ENCODE measurements around the gene SZRD1. TPM values are rescaled to one million over a fixed set of nuclear protein-coding genes. Genes with fewer than 3 reads are reported as not detected.

SZRD1 gene
- total RNA-seq, 1 experiment from 2014 or later: 175 TPM

GRCh38 chr1:16385659-16386453 is 18.8 kb downstream of the SZRD1 start:
- Histone ChIP-seq H3K36me3 (ENCODE audit: control insufficient read depth, insufficient read depth, low read length) (no peaks in the 10 kb centered on the region), H3K27ac (ENCODE audit: low read length) (peak overlapping the region; percentile 76), H3K27me3 (ENCODE audit: control insufficient read depth, insufficient read depth, low read length) (no peaks in the 10 kb centered on the region), H3K4me1 (ENCODE audit: control insufficient read depth, insufficient read depth, low read length) (peaks cover 48% of the 10 kb centered on the region), H3K9me3 (ENCODE audit: control insufficient read depth, insufficient read depth, low read depth, low read length) (no peaks in the 10 kb centered on the region), H3K4me3 (ENCODE audit: low read depth in 2 of 2, low read length in 2 of 2) (no peak overlapping the region)
- no TSS peak for BruUV-seq (replicated peaks)
- in situ Hi-C loops (cut with HindIII; ENCODE audit: low pct_unique_long_range_greater_than_20kb, low sequenced_read_pairs): no loop called here
- DNase-seq (ENCODE audit: low read depth, low spot score) (no peak), ATAC-seq (peak; percentile 57)
- intact Hi-C loops (cut with micrococcal nuclease; ENCODE audit: unreplicated experiment): no loop called here
- ChIA-PET CTCF (no interaction called here), POLR2A (interaction anchor here (0.6 kb wide), 1 partner anchor 11 kb away, joined by 3 read pairs; no protein-coding TSS in a partner anchor)
- TF ChIP-seq CTCF (IDR thresholded peaks at IDR 0.05) (no peak), POLR2AphosphoS5 (IDR thresholded peaks at IDR 0.05; ENCODE audit: low read depth, low read length) (no peak), TCF7L2 (IDR thresholded peaks at IDR 0.05; ENCODE audit: low read depth, low read length) (no peak), SIN3A (IDR thresholded peaks at IDR 0.05; ENCODE audit: borderline replicate concordance, insufficient read depth, low read depth, low read length) (no peak)
- TF ChIP-seq, protein P1, sequence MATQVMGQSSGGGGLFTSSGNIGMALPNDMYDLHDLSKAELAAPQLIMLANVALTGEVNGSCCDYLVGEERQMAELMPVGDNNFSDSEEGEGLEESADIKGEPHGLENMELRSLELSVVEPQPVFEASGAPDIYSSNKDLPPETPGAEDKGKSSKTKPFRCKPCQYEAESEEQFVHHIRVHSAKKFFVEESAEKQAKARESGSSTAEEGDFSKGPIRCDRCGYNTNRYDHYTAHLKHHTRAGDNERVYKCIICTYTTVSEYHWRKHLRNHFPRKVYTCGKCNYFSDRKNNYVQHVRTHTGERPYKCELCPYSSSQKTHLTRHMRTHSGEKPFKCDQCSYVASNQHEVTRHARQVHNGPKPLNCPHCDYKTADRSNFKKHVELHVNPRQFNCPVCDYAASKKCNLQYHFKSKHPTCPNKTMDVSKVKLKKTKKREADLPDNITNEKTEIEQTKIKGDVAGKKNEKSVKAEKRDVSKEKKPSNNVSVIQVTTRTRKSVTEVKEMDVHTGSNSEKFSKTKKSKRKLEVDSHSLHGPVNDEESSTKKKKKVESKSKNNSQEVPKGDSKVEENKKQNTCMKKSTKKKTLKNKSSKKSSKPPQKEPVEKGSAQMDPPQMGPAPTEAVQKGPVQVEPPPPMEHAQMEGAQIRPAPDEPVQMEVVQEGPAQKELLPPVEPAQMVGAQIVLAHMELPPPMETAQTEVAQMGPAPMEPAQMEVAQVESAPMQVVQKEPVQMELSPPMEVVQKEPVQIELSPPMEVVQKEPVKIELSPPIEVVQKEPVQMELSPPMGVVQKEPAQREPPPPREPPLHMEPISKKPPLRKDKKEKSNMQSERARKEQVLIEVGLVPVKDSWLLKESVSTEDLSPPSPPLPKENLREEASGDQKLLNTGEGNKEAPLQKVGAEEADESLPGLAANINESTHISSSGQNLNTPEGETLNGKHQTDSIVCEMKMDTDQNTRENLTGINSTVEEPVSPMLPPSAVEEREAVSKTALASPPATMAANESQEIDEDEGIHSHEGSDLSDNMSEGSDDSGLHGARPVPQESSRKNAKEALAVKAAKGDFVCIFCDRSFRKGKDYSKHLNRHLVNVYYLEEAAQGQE (IDR thresholded peaks at IDR 0.05; ENCODE audit: insufficient read depth in 1 of 2, low read depth in 2 of 2, low read length in 1 of 2): no peak

GRCh38 chr1:16386454-16387113 is 19.5 kb downstream of the SZRD1 start:
- DNase-seq (ENCODE audit: low read depth, low spot score): no peak
- BruUV-seq (replicated peaks): no TSS peak
- Histone ChIP-seq H3K9me3 (ENCODE audit: control insufficient read depth, insufficient read depth, low read depth, low read length) (no peaks in the 10 kb centered on the region), H3K36me3 (ENCODE audit: control insufficient read depth, insufficient read depth, low read length) (no peaks in the 10 kb centered on the region), H3K27me3 (ENCODE audit: control insufficient read depth, insufficient read depth, low read length) (no peaks in the 10 kb centered on the region), H3K4me1 (ENCODE audit: control insufficient read depth, insufficient read depth, low read length) (peaks cover 55% of the 10 kb centered on the region), H3K27ac (ENCODE audit: low read length) (peak overlapping the region; percentile 76), H3K4me3 (ENCODE audit: low read depth in 2 of 2, low read length in 2 of 2) (peak overlapping the region; percentile 20 to 42)
- peak; percentile 82 for ATAC-seq
- in situ Hi-C loops (cut with HindIII; ENCODE audit: low pct_unique_long_range_greater_than_20kb, low sequenced_read_pairs): no loop called here
- TF ChIP-seq POLR2AphosphoS5 (IDR thresholded peaks at IDR 0.05; ENCODE audit: low read depth, low read length) (no peak), SIN3A (IDR thresholded peaks at IDR 0.05; ENCODE audit: borderline replicate concordance, insufficient read depth, low read depth, low read length) (no peak), TCF7L2 (IDR thresholded peaks at IDR 0.05; ENCODE audit: low read depth, low read length) (no peak), CTCF (IDR thresholded peaks at IDR 0.05) (no peak)
- TF ChIP-seq, protein P1 (IDR thresholded peaks at IDR 0.05; ENCODE audit: insufficient read depth in 1 of 2, low read depth in 2 of 2, low read length in 1 of 2): no peak
- intact Hi-C loops (cut with micrococcal nuclease; ENCODE audit: unreplicated experiment): no loop called here
- ChIA-PET POLR2A (no interaction called here), CTCF (no interaction called here)

Data from Panc1 (cell line).